Stimulated activated CD8-positive, alpha-beta memory T cell treated with anti-CD3 and anti-CD28 coated beads, Interleukin-15, amount 100 ng/mL, for 48 hours (primary cell): ENCODE measurements around the gene HOXA11.

Experiments
- DNase-seq, 2 donors: peaks; one replicate each; pipeline ENCODE4 v3.0.0-alpha.2; 2020; ENCODE audit warnings: low read depth in 2 of 2

HOXA11 gene

DNA sequence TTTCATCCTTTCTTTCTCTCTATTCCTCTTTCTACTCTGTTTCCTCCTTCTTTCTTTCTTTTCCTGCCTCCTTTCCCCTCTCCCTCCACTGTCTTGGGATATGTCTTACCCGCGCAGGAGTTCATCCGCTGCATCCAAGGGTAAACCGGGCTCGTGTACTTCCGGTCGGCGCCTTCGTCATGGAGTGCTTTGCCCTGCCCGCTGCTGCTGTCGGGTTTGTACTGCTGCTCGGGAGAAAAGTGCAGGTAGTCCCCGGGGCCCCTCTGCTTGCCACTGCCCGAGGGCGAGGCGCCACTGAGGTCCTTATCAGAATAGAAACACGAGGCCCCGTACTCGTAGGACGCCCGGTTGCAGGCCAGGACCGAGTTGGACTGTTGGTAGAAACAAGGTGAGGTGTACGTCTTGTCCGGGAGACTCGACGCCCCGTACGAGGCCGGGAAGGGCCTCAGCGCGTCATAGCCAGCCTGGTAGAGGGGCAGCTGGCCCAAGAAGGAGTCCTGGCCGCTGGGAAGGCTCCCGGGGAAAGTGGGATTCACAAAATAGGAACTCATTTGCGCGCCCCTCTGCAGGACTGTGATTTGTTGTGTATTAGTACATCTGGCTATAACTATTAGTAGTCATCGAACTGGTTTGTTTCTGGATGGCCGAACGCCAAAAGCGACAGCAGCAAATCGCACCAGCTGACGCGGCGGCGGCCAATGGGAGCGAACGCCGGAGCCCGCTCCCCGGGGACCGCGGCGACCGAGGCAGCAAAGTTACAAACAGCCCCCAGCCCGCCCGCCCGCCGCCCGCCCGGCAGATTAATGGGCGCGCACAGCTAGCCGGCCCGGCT is 37.6 kb downstream of the HOXA11 start, which contains the start of gene HOXA6:
TSS of gene HOXA6 (minus strand) at position 576 of the 832 bp plus-strand sequence. CDS start at position 551, 25 bp downstream.
- DNase-seq: no peak

DNA sequence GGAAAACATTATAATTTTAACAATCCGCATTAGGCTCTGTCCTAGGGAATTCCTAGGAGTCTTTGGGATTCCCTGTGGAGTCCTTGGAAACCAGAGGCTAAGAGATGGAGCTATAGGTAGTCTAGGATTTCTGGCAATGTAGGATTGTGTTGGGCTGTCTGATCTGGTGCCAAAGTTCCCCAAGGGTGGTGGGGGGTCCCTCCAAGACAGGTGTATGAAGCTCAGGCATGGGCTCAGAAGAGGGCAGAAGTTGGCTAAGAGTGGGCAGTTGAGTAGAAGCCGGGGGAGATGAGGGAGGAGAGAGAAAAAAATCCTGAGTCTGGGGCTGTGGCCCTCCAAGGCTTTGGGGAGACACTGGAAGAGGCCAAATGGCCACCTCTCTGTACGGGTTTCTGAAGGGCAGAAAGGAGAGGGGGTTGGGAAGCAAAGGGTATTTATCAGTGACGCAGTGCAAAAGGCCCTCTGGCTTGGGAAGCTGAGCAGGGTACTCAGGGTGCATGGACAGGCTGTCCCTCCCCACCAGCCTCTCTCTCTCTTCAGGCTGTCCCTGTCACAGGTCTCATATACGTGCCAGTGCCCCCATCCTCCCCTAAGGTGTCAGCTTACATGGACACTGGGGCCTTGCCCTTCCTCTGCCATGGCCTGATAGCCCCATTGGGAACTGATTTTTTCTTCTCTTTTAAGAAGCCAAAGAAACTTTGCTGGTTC is 38.4 kb downstream of the HOXA11 start:
- DNase-seq: no peak

DNA sequence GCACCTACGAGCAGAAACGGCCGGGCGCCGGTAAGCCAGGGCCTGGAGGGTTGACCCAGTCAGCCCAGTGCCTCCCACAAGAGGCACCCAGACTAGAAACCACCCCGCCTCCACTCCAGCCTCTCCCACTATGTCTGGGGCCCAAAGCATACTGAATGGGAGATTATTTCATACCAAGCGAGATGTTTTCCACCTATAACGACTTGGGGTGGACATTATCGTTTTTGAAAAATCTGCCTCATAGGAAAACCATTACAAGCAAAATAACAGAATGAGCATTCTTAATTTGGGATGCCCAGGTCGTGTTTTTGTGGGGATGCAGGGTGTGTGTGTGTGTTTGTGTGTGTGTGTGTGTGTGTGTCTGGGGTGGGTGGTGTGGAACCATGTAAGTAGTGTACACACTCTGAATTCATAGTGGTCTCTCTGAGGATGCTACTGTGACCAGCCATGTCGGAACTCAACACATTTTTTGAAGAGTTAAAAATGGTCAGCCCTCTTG is 39.1 kb downstream of the HOXA11 start:
- DNase-seq: no peak

DNA sequence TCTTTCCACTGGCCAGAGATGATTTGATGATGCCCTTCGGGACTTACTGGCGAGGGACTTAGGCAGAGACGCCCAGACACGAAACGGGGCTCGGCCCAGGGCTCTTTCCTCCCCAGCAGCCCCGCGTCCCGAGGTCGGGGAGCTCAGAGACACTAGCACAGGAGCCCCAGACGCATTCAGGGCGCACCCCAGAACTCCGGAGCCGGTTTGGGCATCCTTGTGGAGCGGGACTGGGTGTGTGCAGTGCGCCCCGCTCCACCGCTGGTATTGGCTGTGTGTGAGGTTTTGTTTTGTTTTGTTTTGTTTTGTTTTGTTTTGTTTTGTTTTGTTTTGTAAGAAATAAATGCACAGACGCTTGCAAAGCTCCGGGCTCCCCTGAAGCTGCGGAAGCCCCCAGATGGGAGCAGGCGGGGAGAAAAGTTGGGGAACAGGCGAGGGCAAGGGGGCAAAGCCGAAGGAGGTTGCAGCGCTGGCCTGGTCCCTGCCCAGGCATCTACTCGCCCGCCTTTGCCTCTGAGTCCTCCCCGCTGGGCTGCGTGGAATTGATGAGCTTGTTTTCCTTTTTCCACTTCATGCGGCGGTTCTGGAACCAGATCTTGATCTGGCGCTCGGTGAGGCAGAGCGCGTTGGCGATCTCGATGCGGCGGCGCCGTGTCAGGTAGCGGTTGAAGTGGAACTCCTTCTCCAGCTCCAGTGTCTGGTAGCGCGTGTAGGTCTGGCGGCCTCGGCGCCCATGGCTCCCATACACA is 39.7 kb downstream of the HOXA11 start:
- DNase-seq: no peak

DNA sequence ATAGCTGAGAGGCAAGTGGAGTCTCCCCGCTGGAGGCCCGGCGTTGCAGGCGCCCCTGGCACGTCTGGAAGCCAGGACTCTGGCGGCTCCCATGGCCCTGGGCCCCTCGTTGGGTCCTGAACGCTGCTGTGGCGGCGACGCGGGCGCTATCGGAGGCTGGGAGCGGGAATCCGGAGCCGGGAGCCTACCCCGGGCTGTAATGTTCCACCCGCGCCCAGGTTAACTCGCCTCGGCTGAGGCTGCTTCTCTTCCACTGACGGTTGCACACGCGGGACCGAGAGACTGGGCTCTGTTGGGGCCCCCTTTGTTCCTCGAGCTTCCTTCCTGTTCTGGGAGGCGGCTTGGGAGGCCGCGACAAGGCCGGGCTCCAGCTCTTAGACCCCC is 40.3 kb downstream of the HOXA11 start:
- DNase-seq: no peak

DNA sequence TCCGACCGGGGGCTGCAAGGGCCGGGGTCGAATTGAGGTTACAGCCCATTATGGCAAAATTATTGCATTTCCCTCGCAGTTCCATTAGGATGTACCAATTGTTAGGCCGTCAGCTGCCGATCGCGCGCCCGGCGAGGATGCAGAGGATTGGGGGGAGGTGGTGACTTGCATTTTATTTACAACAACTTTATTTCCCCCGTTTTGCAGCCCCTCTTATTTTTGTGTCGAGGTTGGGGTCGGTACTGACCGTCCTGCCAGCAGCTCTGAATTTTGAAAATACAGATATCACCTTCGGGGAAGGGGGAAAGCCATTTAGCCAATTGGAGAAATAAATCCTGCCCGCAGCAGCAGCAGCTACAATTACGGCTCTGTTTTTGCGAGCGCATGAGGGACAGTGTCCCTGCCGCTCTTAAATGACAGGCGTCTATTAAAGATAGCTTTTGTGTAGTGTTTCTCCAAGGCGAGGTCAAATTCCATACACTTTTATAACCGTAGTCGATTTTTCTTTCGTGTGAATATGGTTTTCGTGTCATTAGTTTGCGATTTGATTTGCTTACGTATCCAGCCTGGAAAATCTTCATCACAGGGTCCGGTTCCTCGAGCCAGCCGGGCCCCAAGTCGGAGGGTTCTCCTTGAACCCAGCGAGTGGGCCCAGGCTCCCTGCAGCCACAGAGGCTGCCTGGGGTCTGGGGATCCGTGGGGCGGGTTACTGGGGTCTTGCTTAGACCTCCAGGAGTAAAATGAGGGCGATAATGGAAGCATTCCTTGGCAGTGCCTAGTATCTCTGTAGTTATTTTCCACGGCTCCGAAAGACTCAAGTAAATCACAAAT is 40.9 kb downstream of the HOXA11 start:
- DNase-seq: no peak

DNA sequence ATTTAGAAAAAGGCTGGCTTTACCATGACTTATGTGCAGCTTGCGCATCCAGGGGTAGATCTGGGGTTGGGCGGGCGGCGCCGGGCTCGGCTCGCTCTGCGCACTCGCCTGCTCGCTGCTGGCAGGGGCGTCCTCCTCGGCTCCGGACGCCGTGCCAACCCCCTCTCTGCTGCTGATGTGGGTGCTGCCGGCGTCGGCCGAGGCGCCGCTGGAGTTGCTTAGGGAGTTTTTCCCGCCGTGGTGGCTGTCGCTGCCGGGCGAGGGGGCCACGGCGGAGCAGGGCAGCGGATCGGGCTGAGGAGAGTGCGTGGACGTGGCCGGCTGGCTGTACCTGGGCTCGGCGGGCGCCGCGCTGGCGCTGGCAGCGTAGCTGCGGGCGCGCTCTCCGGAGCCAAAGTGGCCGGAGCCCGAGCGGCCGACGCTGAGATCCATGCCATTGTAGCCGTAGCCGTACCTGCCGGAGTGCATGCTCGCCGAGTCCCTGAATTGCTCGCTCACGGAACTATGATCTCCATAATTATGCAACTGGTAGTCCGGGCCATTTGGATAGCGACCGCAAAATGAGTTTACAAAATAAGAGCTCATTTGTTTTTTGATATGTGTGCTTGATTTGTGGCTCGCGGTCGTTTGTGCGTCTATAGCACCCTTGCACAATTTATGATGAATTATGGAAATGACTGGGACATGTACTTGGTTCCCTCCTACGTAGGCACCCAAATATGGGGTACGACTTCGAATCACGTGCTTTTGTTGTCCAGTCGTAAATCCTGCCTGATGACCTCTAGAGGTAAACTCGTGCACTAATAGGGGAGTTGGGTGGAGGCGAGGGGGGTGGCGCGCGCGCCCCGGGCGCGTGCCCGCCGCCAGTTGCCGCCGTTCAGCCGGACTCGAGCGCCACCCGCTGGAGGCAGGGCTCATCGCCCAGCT is 41.7 kb downstream of the HOXA11 start, which contains the start of gene HOXA5:
TSS of gene HOXA5 (minus strand) at position 659 of the 927 bp plus-strand sequence. CDS start at position 585, 74 bp downstream.
- no peak for DNase-seq

DNA sequence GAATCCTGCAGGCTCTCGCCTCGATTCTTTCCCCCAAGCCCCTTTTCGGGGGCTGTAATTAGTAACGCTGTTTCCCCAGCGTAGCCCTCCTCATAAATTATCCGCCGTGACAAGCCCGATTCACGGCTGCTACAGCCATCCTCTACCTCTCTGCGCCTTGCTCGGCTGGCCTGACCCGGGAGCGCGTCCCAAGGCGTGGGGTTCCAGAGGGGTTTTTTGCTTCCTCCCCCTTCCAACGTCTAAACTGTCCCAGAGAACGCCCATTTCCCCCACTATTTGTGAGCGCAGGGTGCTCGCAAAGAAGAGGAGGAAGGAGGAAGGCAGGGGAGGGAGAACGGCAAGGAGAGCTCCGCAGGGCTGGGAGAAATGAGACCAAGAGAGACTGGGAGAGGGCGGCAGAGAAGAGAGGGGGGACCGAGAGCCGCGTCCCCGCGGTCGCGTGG is 42.4 kb downstream of the HOXA11 start:
- no peak for DNase-seq

DNA sequence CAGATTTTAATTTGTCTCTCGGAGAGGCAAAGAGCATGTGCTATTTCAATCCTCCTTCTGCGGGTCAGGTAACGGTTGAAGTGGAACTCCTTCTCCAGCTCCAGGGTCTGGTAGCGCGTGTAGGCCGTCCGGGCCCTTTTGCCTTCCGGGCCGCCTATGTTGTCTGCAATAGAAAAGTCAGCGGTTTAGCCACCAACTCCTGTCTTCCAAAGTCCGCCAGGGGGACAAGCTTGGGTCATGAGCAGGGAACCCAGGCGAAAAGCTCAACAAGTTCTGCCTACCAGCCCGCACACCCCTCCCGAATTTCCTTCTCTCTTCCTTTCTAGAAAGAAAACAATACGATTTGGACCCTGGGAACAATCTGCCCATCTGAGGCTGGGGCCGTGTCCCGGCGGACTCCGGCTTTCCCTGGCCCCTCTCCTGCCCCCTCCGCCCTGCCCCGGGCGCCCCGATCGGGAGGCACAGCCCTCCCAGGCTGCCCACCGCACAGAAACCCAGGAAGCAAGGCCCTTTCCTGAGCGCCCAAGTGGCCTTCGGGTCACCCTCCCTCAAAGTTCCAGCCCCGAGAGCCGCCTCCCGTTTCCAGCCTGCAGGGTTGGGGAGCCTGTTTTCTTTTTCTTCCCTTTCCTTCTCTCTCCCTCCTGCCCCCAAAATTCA is 43.0 kb downstream of the HOXA11 start:
- no peak for DNase-seq

DNA sequence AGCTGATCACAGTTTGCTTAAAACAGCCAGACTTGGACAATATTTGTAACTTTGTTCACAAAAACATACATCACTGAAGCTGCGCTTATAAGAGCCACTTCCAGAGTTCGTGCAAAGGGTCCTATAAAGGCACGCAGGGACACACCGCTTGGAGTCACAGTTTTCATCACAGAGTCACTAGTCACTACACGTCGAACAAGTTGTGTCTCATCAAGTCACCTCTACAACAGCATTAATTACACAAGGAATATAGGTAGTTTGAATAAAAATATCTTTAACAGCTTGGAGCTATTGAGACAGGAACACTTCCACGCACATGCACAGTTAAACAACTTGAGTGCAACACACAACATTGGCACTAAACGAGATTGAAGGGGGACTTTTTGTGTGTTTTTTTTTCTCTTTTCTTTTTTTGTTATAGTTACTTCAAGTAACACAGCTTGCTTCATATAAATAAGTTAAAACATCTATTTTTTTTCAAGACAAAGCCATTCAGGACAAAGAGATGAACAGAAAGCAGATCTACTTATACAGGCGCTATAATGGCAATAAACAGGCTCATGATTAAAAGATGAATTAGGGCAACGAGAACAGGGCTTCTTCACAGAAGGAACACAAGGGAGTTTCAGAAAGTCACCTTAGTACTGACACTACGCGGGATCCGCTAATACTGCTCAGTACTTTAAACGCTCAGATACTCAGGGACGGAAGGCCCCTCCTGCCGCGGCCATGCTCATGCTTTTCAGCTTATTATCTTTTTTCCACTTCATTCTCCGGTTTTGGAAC is 43.7 kb downstream of the HOXA11 start:
- DNase-seq: no peak

DNA sequence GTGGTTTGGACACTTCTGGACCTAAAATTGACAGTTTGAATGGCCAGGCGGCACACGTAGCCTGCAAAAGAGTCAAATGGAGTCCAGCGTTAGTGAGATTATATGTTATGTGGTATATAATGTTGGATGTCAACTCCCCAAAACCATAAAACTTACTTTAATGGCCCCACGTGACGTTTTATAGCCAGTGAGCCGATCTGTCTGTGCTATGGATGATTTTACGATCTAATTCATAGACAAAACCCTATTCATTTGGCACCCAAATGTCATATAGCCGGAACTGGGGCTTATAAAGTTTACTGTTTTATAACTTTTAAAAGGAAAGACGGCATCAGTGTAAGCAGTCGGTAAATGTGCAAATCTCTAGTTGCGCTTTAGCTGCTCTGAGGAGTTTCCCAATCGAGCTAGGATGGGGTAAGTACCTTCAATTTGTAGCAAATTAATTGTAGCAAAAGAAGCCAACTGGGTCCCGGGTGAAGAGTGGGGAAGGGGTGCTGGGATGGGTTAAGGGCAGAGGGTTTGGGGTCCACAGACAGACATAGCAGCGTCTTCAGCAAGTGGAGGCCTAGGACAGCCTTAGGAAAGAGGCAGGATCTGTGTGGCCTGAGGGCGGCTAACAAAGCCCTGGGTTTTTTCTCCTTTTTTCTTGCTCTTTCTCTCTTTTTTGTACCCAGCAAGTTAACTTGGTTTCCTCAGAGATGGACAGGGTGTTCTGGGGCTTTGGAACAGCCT is 44.7 kb downstream of the HOXA11 start:
- DNase-seq: no peak

DNA sequence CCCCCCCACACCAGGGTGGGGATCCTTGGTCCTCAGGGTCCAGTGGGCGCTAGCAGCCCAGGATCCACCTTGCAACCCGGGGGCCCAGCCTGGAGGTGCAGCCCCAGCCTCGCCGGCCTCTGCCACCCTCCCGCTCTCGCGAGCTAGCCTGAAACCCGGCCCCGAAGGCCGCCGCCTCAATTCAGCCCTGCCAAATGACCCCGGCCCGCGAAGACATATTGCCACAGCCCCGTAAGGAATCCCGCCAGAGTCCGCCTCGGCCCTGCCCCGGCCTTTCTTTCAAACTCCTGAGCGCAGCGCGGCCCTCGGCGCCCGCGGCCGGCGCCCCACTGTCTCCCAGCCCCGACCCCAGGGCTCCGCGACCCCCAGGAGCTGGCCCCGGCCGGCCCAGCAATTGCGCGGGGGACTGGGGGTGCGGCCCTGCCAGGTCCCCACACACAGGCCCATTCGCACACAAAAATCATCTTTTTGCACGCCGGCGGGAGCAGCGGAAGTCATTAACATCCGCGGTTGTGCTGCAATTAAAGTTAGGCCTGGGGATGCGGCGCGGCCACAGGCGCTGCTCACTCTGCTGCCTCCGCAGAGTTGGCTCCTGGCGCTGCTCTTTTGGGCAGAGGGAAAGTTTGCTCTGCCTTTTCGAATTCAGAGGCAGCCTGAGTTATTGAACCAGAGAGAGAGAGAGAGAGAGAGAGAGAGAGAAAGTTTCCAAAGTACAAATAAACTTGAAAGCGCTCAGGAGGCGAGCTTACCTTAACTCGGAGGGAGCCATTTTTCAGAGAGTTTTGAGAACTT is 45.5 kb downstream of the HOXA11 start:
- DNase-seq: no peak

DNA sequence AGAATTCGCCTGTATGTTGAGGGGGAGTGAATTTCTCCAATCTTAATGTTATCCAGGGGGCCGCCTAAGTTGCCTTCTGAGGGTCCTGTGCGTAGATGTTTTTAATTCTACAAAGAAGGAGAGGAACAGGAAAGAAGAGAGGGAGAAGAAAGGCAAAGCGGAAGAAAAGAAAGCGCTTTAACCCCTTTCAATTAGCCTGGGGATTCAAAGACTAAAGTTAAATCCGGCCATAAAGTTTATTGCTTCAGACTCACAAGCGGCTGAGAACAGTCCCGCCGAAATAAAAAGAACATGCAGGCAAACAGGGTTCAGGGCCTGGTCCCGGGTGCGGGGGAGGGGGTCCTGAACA is 46.1 kb downstream of the HOXA11 start:
- DNase-seq: no peak

DNA sequence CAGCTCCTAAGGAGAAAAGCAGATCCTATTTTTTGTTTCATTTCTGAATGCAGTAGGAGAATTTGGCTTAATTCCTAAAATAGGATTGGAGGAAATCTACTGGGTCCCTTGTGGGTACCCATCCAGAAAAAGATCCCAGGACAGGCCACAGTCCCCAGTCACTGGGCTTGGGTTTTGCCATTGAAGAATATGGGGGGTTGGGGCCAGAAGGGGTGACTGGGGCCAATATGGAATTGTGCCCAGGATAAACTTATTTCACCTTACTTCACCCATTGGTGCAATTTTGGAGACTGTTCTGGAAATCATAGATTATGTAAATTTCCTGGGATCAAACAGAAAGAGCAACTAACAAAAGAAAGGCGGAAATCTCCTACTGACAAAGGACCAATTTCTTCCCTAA is 46.6 kb downstream of the HOXA11 start:
- no peak for DNase-seq

DNA sequence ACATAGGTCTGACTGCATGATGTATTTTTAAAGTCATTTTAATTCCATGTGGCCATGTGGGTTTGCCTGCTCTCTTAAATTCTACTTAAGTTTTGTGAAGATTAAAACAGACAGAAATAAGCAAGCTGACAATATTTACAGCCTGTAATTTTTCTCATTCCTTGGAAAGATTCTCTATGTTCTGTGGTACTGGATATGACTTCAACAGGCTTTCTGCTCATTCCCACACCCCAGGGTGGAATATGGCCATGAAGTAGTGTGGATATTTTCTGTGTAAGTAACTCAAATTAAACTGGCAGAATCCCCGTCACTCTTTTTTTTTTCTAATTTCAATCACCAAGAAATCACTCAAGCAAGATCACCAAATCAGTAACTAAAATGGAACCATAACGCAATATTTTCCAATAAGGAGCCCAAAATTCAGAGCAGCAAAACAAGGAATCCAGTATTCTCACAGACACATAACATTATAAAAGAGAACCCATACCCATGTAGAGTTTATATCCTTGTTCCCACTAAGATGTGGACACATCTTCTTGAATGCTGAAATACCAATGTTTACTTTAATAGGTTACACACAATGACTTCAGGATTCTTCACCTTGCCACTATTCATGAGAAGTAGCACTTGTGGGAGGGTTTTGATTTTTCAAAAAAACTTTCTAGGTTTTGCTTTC is 47.3 kb downstream of the HOXA11 start:
- no peak for DNase-seq

DNA sequence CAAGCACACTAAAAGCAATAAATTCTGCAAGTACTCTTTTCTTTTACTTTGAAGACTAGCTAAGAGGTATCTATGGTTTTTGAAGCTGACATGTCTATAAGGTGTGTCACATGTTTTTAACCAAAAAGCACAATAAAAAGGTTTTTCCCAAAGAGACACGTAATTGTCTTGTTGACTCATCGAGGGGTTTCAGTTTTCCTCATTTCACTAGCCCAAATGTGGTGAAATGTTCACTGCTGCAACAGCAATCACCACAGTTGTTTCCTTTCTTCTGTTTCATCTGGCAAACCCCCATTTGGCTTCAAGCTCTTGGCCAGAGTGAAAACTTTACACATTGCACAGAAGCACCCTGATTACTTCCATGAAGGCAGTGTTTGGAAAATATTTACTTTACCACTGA is 50.6 kb downstream of the HOXA11 start:
- no peak for DNase-seq
